Measurements from ENCODE around the gene TUBGCP2.

The TUBGCP2 gene

GRCh38 chr10:133351408-133352318, 43.0 kb upstream of the TUBGCP2 start:
- H3K36me3 ChIP-seq (ENCODE audit: insufficient read depth, low read length), result no peaks in the 10 kb centered on the region
- peaks cover 4% of the 10 kb centered on the region for H3K4me1 ChIP-seq (ENCODE audit: insufficient read depth, low read length)
- H3K4me3 ChIP-seq (ENCODE audit: low read depth in 1 of 2, low read length in 2 of 2), result no peak overlapping the region
- no peak overlapping the region for H3K9ac ChIP-seq (ENCODE audit: low read length)
- no peak overlapping the region for H3K27ac ChIP-seq (ENCODE audit: low read depth, low read length)
- no peaks in the 10 kb centered on the region for H3K9me3 ChIP-seq (ENCODE audit: low read length)
- H3K27me3 ChIP-seq (ENCODE audit: control insufficient read depth in 1 of 2, insufficient read depth in 2 of 2, low read length in 2 of 2), result peaks cover 0 to 45% of the 10 kb centered on the region in 2 donors

GRCh38 chr10:133350950-133351329, 42.3 kb upstream of the TUBGCP2 start:
- no peaks in the 10 kb centered on the region for H3K36me3 ChIP-seq (ENCODE audit: insufficient read depth, low read length)

GRCh38 chr10:133350283-133350949, 41.7 kb upstream of the TUBGCP2 start:
- Histone ChIP-seq H3K27me3 (ENCODE audit: control insufficient read depth in 1 of 2, insufficient read depth in 2 of 2, low read length in 2 of 2) (peaks cover 0 to 40% of the 10 kb centered on the region in 2 donors), H3K36me3 (ENCODE audit: insufficient read depth, low read length) (no peaks in the 10 kb centered on the region), H3K4me1 (ENCODE audit: insufficient read depth, low read length) (no peaks in the 10 kb centered on the region), H3K4me3 (ENCODE audit: low read depth in 1 of 2, low read length in 2 of 2) (no peak overlapping the region), H3K9ac (ENCODE audit: low read length) (no peak overlapping the region), H3K9me3 (ENCODE audit: low read length) (no peaks in the 10 kb centered on the region), H3K27ac (ENCODE audit: low read depth, low read length) (no peak overlapping the region)

More at GRCh38 chr10:133350950-133351329, 42.3 kb upstream of the TUBGCP2 start:
- Histone ChIP-seq H3K4me1 (ENCODE audit: insufficient read depth, low read length) (no peaks in the 10 kb centered on the region), H3K9ac (ENCODE audit: low read length) (no peak overlapping the region), H3K4me3 (ENCODE audit: low read depth in 1 of 2, low read length in 2 of 2) (no peak overlapping the region), H3K9me3 (ENCODE audit: low read length) (no peaks in the 10 kb centered on the region), H3K27ac (ENCODE audit: low read depth, low read length) (no peak overlapping the region), H3K27me3 (ENCODE audit: control insufficient read depth in 1 of 2, insufficient read depth in 2 of 2, low read length in 2 of 2) (peaks cover 0 to 43% of the 10 kb centered on the region in 2 donors)

- Histone ChIP-seq H3K9me3 (ENCODE audit: low read length) (no peaks in the 10 kb centered on the region), H3K4me1 (ENCODE audit: insufficient read depth, low read length) (no peaks in the 10 kb centered on the region), H3K36me3 (ENCODE audit: insufficient read depth, low read length) (no peaks in the 10 kb centered on the region), H3K4me3 (ENCODE audit: low read depth in 1 of 2, low read length in 2 of 2) (no peak overlapping the region), H3K27me3 (ENCODE audit: control insufficient read depth in 1 of 2, insufficient read depth in 2 of 2, low read length in 2 of 2) (peaks cover 0 to 37% of the 10 kb centered on the region in 2 donors), H3K27ac (ENCODE audit: low read depth, low read length) (no peak overlapping the region), H3K9ac (ENCODE audit: low read length) (no peak overlapping the region)
Measured at GRCh38 chr10:133349577-133350011, 40.9 kb upstream of the TUBGCP2 start.

- H3K27me3 ChIP-seq (ENCODE audit: control insufficient read depth in 1 of 2, insufficient read depth in 2 of 2, low read length in 2 of 2), result peaks cover 0 to 33% of the 10 kb centered on the region in 2 donors
- H3K4me1 ChIP-seq (ENCODE audit: insufficient read depth, low read length), result no peaks in the 10 kb centered on the region
- no peaks in the 10 kb centered on the region for H3K36me3 ChIP-seq (ENCODE audit: insufficient read depth, low read length)
- no peaks in the 10 kb centered on the region for H3K9me3 ChIP-seq (ENCODE audit: low read length)
- no peak overlapping the region for H3K9ac ChIP-seq (ENCODE audit: low read length)
- no peak overlapping the region for H3K4me3 ChIP-seq (ENCODE audit: low read depth in 1 of 2, low read length in 2 of 2)
- no peak overlapping the region for H3K27ac ChIP-seq (ENCODE audit: low read depth, low read length)
Measured at GRCh38 chr10:133349160-133349568, 40.5 kb upstream of the TUBGCP2 start.

GRCh38 chr10:133347710-133348517, 39.2 kb upstream of the TUBGCP2 start:
- H3K27ac ChIP-seq (ENCODE audit: low read depth, low read length), result no peak overlapping the region
- no peak overlapping the region for H3K9ac ChIP-seq (ENCODE audit: low read length)
- no peaks in the 10 kb centered on the region for H3K36me3 ChIP-seq (ENCODE audit: insufficient read depth, low read length)
- H3K27me3 ChIP-seq (ENCODE audit: control insufficient read depth in 1 of 2, insufficient read depth in 2 of 2, low read length in 2 of 2), result peaks cover 0 to 35% of the 10 kb centered on the region in 2 donors
- no peaks in the 10 kb centered on the region for H3K9me3 ChIP-seq (ENCODE audit: low read length)
- no peaks in the 10 kb centered on the region for H3K4me1 ChIP-seq (ENCODE audit: insufficient read depth, low read length)
- no peak overlapping the region for H3K4me3 ChIP-seq (ENCODE audit: low read depth in 1 of 2, low read length in 2 of 2)

GRCh38 chr10:133346413-133346812, 37.7 kb upstream of the TUBGCP2 start:
- Histone ChIP-seq H3K36me3 (ENCODE audit: insufficient read depth, low read length) (no peaks in the 10 kb centered on the region), H3K9me3 (ENCODE audit: low read length) (no peaks in the 10 kb centered on the region), H3K4me3 (ENCODE audit: low read depth in 1 of 2, low read length in 2 of 2) (no peak overlapping the region), H3K4me1 (ENCODE audit: insufficient read depth, low read length) (no peaks in the 10 kb centered on the region), H3K27me3 (ENCODE audit: control insufficient read depth in 1 of 2, insufficient read depth in 2 of 2, low read length in 2 of 2) (peaks cover 5 to 31% of the 10 kb centered on the region in 2 donors), H3K27ac (ENCODE audit: low read depth, low read length) (no peak overlapping the region), H3K9ac (ENCODE audit: low read length) (no peak overlapping the region)

GRCh38 chr10:133344236-133344635, 35.6 kb upstream of the TUBGCP2 start:
- Histone ChIP-seq H3K4me3 (ENCODE audit: low read depth in 1 of 2, low read length in 2 of 2) (no peak overlapping the region), H3K27me3 (ENCODE audit: control insufficient read depth in 1 of 2, insufficient read depth in 2 of 2, low read length in 2 of 2) (peaks cover 10 to 34% of the 10 kb centered on the region in 2 donors), H3K9ac (ENCODE audit: low read length) (no peak overlapping the region), H3K36me3 (ENCODE audit: insufficient read depth, low read length) (no peaks in the 10 kb centered on the region), H3K4me1 (ENCODE audit: insufficient read depth, low read length) (no peaks in the 10 kb centered on the region), H3K27ac (ENCODE audit: low read depth, low read length) (no peak overlapping the region), H3K9me3 (ENCODE audit: low read length) (no peaks in the 10 kb centered on the region)

GRCh38 chr10:133343558-133343957, 34.9 kb upstream of the TUBGCP2 start:
- no peak overlapping the region for H3K27ac ChIP-seq (ENCODE audit: low read depth, low read length)
- H3K36me3 ChIP-seq (ENCODE audit: insufficient read depth, low read length), result no peaks in the 10 kb centered on the region
- no peak overlapping the region for H3K9ac ChIP-seq (ENCODE audit: low read length)
- no peak overlapping the region for H3K4me3 ChIP-seq (ENCODE audit: low read depth in 1 of 2, low read length in 2 of 2)
- H3K27me3 ChIP-seq (ENCODE audit: control insufficient read depth in 1 of 2, insufficient read depth in 2 of 2, low read length in 2 of 2), result peaks cover 16 to 37% of the 10 kb centered on the region in 2 donors
- no peaks in the 10 kb centered on the region for H3K9me3 ChIP-seq (ENCODE audit: low read length)
- H3K4me1 ChIP-seq (ENCODE audit: insufficient read depth, low read length), result no peaks in the 10 kb centered on the region

- Histone ChIP-seq H3K9me3 (ENCODE audit: low read length) (no peaks in the 10 kb centered on the region), H3K4me1 (ENCODE audit: insufficient read depth, low read length) (no peaks in the 10 kb centered on the region), H3K9ac (ENCODE audit: low read length) (no peak overlapping the region), H3K27me3 (ENCODE audit: control insufficient read depth in 1 of 2, insufficient read depth in 2 of 2, low read length in 2 of 2) (peaks cover 22 to 41% of the 10 kb centered on the region in 2 donors), H3K4me3 (ENCODE audit: low read depth in 1 of 2, low read length in 2 of 2) (no peak overlapping the region), H3K36me3 (ENCODE audit: insufficient read depth, low read length) (no peaks in the 10 kb centered on the region), H3K27ac (ENCODE audit: low read depth, low read length) (no peak overlapping the region)
Measured at GRCh38 chr10:133342942-133343341, 34.3 kb upstream of the TUBGCP2 start.

- Histone ChIP-seq H3K9me3 (ENCODE audit: low read length) (no peaks in the 10 kb centered on the region), H3K4me3 (ENCODE audit: low read depth in 1 of 2, low read length in 2 of 2) (no peak overlapping the region), H3K27ac (ENCODE audit: low read depth, low read length) (no peak overlapping the region), H3K4me1 (ENCODE audit: insufficient read depth, low read length) (no peaks in the 10 kb centered on the region), H3K27me3 (ENCODE audit: control insufficient read depth in 1 of 2, insufficient read depth in 2 of 2, low read length in 2 of 2) (peaks cover 32 to 41% of the 10 kb centered on the region in 2 donors), H3K36me3 (ENCODE audit: insufficient read depth, low read length) (no peaks in the 10 kb centered on the region), H3K9ac (ENCODE audit: low read length) (no peak overlapping the region)
Measured at GRCh38 chr10:133341983-133342382, 33.3 kb upstream of the TUBGCP2 start.
